Stimulated activated CD4-positive, alpha-beta T cell treated with anti-CD3 and anti-CD28 coated beads, Interleukin-12 subunit alpha, Interleukin-12 subunit beta, amount 100 ng/mL, for 4 hours (primary cell): ENCODE data around the gene ACTR3.

Experiments used
- DNase-seq: peaks from one replicate; pipeline ENCODE4 v3.0.0-alpha.2; 2020

Gene ACTR3

GRCh38 chr2:114005110-114005783 lies 115.4 kb downstream of the ACTR3 start:
- no peak for DNase-seq

- no peak for DNase-seq
Observed at GRCh38 chr2:114006460-114006859, 116.6 kb downstream of the ACTR3 start.

DNA sequence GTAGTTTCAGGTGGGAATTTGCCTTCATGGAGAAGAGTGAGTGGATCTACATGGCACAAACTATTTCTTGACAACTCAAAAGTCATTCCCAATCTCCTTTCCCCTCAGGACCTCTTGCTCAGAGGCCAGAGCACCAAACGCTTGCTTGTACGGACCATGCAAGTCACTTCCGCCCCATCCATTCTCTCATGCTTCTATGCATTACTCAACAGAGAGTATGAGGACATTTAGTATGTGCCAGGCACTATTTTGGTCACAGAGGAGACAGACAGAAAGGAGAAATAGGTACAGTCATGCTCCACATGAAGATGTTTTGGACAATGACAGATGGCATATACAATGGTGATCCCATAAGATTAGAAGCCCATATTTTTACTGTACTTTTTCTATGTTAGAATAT lies 117.5 kb downstream of the ACTR3 start:
- DNase-seq: no peak

DNA sequence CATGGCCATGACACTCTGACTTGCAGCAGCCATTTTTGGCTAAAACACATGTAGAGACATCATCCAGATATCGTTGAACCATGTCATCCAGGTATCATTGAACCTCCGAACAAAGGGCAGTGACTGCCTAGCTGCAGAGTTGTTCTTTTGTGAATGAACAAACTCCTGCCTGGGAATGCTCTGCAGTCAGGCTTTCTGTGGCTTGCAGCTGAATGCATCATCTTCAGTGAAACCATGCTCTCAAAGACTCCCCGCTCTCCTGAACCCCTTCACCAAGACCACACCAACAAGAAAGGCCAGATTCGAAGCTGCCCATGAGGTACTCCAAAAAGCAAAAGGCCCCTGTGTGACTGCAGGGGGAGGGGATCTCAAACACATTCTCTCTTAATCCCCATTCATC lies 118.8 kb downstream of the ACTR3 start:
- DNase-seq: no peak

DNA sequence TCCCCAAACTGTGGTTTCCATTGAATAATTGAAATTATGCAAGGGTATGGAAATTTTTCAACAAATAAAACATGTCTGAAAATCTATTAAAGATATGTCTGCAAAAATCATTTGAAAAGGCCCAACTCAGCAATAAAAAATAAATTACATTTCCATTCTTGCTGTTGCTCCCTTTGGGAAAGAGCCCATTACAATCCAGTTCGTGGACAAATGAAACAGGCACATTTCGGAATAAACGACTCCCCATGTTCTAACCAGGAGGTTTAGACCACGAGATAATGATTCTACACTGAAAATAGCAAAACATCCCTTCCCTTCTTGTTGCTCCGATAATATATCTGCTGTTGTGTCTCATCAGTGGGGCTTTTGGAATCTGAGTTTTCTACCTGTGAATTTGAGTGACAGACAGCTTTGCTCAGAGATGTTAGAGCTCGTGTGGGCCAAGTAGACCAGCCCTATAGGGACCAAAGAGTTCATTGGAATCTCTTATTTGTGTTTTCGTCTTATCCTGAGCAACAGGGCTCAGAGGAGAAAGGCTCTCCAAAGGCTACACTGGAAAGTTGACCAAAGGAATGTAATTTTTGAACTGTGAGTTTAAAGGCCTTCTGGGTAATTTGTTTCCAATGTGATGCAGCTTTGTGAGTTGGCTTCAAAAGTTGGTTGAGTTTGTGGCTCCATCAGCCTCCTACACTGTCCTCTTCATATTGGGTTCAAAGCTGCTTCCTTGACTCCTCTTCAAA lies 119.5 kb downstream of the ACTR3 start:
- no peak for DNase-seq

GRCh38 chr2:114010001-114010400 lies 120.1 kb downstream of the ACTR3 start:
- DNase-seq: no peak

DNA sequence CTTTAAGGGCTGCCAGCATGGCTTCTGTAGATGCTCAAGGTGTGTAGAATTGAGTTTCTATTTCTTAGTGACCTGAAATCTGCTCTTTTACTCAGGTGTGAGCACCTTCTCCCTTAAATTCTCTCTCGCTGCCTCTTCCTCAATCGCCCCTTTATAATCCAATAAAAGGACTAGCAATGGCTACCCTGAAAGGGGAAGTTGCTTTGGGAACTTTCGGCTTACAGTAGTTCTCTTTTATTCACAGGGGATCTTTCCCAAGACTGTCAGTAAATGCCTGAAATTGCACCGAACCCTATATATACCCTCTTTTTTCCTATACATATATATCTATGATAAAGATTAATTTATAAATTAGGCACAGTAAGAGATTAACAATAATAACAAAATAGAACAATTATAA lies 121.8 kb downstream of the ACTR3 start:
- DNase-seq: no peak
